Ovary (tissue), 9 donors: ENCODE data around the gene INTS2. TPM values are rescaled to one million over a fixed set of nuclear protein-coding genes. Genes with fewer than 3 reads are reported as not detected.

ENCODE experiments used
- DNase-seq, 5 donors: peaks; one replicate each; pipeline ENCODE4 v3.0.0-alpha.2; 2019 to 2020
- H3K27ac ChIP-seq, 2 donors: fragments of 200-600 bp; one replicate each; pipeline versions ENCODE4 v1.5.1 to v1.8.0; 2019 to 2022
- H3K27me3 ChIP-seq: fragments of 200-600 bp; one replicate; pipeline ENCODE4 v1.8.0; 2022
- H3K36me3 ChIP-seq: fragments of 200-600 bp; sonication (generic); one replicate; pipeline ENCODE4 v1.5.1; 2019
- H3K4me1 ChIP-seq: one replicate; pipeline ENCODE4 v1.8.1; 2013; ENCODE audit warnings: mild to moderate bottlenecking, moderate library complexity; ENCODE audit not compliant: insufficient read depth
- H3K4me3 ChIP-seq: fragments of 200-600 bp; sonication (generic); one replicate; pipeline ENCODE4 v1.5.1; 2017
- H3K9me3 ChIP-seq, 2 donors: fragments of 200-600 bp in 1 of 2; sonication (generic) in 1 of 2; one replicate each; pipeline versions ENCODE4 v1.5.1 to v1.8.1; 2013 to 2019; ENCODE audit warnings: mild to moderate bottlenecking in 1 of 2, moderate library complexity in 1 of 2
- EP300 ChIP-seq: sonication (generic); formaldehyde crosslinking; IDR thresholded peaks from one replicate; pipeline ENCODE4 v1.6.1; 2017; ENCODE audit warnings: antibody characterized with exemption
- POLR2A ChIP-seq: fragments of 450-650 bp; IDR thresholded peaks from one replicate; pipeline ENCODE4 v1.6.1; 2017; ENCODE audit warnings: antibody characterized with exemption, mild to moderate bottlenecking, moderate library complexity
- WGBS, 3 donors: extraction: QIAGEN DNeasy Blood & Tissue Kit in 1 of 3; methylation state at CpG; one replicate each; pipeline versions ENCODE4 v1.1.5 to v1.1.7; 2013 to 2017; 5-methylcytosine and 5-hydroxymethylcytosine counted together
- intact Hi-C, 4 donors: fragments of 100-400 bp; cut with DNase I; formaldehyde crosslinking; loops; one replicate each; pipeline versions ENCODE4 v1.11.0 to v1.15.1; 2022 to 2023
- polyA plus RNA-seq, 2 donors: library from polyadenylated mRNA; stranded (reverse); fragments of 200-250 nt in 1 of 2; fragments of 350-450 nt in 1 of 2; fragmentation: Illumina TruSeq in 1 of 2; extraction: RNeasy Lipid Tissue Mini Kit (QIAGEN cat#74804) in 1 of 2; gene quantifications; one replicate each; pipeline ENCODE4 v1.2.3, GENCODE V29; 2013 to 2014
- total RNA-seq, 7 donors: library from RNA; depleted of rRNA in 2 of 7; stranded (reverse); fragments of >200 nt in 2 of 7; fragmentation: NEBNext Ultra II Directional in 3 of 7; extraction: Animal tissue kit (Norgen Biotek cat#: 25700) in 3 of 7; gene quantifications; one replicate each; pipeline versions ENCODE4 v1.1.0 to v1.2.4, GENCODE V29; 2016 to 2023
- TF ChIP-seq, protein P1 (sequence below), 3 donors: fragments of 450-650 bp in 2 of 3; fragments of 200-600 bp in 1 of 3; IDR thresholded peaks; one replicate each; pipeline versions ENCODE4 v1.5.1 to v1.8.0; 2016 to 2022; ENCODE audit warnings: antibody characterized with exemption in 3 of 3, mild to moderate bottlenecking in 1 of 3
- donor health status: DM: no; HTN: no; CAD: no; lungs with moderate emphysema.
- donor health status: DM: no; HTN: no; CAD: no.
- donor health status: Bipolar disorder and iron deficiency.
- donor health status: DM: yes; HTN: yes; CAD: no.
- donor health status: DM: no; HTN: no; CAD: no.
- donor health status: DM: yes; HTN: yes; CAD: no.

Gene INTS2
- total and polyA plus RNA-seq, 9 donors, result 2.3 to 11.0 (median 9.1) TPM

DNA sequence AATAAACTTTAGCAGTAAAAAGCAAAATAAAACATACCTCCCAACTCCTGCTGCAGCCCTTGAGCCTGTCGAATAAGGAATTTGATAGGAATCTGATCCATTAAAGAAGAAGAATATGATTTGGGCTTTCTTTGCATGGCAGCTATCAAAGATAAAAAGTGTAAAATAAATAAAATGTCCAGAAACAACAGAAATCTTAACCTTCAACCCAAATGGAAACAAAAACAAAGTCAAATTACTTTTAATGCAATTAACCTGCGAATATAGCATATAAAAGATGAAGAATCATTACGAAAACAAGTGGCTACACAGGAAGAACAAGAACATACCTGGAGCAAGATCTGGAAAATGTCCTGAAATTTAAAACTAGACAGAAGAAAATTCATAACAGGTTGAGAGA lies 42.9 kb downstream of the INTS2 start:
- no peak overlapping the region for H3K27ac ChIP-seq
- TF ChIP-seq, protein P1, sequence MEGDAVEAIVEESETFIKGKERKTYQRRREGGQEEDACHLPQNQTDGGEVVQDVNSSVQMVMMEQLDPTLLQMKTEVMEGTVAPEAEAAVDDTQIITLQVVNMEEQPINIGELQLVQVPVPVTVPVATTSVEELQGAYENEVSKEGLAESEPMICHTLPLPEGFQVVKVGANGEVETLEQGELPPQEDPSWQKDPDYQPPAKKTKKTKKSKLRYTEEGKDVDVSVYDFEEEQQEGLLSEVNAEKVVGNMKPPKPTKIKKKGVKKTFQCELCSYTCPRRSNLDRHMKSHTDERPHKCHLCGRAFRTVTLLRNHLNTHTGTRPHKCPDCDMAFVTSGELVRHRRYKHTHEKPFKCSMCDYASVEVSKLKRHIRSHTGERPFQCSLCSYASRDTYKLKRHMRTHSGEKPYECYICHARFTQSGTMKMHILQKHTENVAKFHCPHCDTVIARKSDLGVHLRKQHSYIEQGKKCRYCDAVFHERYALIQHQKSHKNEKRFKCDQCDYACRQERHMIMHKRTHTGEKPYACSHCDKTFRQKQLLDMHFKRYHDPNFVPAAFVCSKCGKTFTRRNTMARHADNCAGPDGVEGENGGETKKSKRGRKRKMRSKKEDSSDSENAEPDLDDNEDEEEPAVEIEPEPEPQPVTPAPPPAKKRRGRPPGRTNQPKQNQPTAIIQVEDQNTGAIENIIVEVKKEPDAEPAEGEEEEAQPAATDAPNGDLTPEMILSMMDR (IDR thresholded peaks at IDR 0.05), result no peak
- TF ChIP-seq EP300, result no peak
- TF ChIP-seq POLR2A, result no peak
- intact Hi-C loops, result no loop called here
- H3K27me3 ChIP-seq, result no peaks in the 10 kb centered on the region
- H3K4me1 ChIP-seq, result no peaks in the 10 kb centered on the region
- 82 to 90% (median 89%) methylated on average over 3 of the region's 3 CpGs for WGBS, 3 donors
- no peak for DNase-seq
- H3K36me3 ChIP-seq, result no peaks in the 10 kb centered on the region
- no peaks in the 10 kb centered on the region for H3K9me3 ChIP-seq
- no peak overlapping the region for H3K4me3 ChIP-seq

DNA sequence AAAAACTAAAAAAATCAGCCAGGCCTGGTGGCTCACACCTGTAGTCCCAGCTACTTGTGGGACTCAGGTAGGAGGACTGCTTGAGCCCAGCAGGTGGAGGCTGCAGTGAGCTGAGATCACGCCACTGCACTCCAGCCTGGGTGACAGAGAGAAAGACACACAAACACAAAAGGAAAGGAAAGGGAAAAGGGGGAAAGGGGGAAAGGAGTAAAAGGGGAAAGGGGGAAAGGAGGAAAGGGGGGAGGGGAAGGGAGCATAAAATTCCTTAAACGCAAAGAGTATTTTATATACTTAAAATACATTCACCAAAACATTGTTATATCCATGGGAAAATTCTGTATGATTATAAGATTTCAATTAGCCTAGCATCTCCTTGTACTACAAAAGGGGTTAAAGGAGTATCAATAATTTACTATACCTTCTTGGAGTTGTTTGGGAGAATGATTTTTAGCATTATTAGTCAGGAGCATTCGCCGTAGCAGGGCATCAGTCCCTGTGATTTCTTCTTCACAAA lies 47.1 kb downstream of the INTS2 start:
- H3K9me3 ChIP-seq, result no peaks in the 10 kb centered on the region
- 95 to 98% (median 96%) methylated on average over 4 of the region's 4 CpGs for WGBS, 3 donors
- DNase-seq, result no peak
- intact Hi-C loops, result no loop called here
- H3K36me3 ChIP-seq, result no peaks in the 10 kb centered on the region
- no peak overlapping the region for H3K4me3 ChIP-seq
- H3K27ac ChIP-seq, result no peak overlapping the region
- TF ChIP-seq POLR2A, result no peak
- TF ChIP-seq EP300, result no peak
- TF ChIP-seq, protein P1 (IDR thresholded peaks at IDR 0.05), result no peak
- no peaks in the 10 kb centered on the region for H3K27me3 ChIP-seq
- H3K4me1 ChIP-seq, result no peaks in the 10 kb centered on the region

DNA sequence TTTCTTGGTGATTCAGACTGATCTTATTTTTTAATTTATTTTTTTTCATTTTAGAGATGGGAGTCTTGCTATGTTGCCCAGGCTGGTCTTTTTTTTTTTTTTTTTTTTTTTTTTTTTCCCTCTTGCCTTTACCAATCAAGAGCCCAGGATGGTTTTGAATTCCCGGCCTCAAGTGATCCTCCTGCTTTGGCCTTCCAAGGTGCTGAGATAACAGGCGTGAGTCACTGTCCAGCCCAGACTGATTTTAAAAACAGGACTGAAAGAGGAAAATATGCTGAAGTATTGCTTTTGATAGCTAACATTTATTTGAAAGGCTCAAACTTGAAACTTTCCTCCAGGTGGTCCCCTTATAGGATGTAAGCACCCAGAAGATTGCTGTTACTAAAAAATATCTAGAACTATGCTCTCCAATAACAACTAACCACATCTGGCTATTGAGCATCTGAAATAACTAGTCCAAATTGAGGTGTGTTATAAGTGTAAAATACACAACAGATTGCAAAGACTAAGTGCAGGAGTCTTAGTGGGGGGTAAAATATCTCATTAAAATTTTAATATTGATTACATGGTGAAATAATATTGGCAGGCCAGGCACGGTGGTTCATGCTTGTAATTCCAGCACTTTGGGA lies 48.7 kb downstream of the INTS2 start:
- H3K4me3 ChIP-seq, result no peak overlapping the region
- intact Hi-C loops, result no loop called here
- DNase-seq, result no peak
- no peak overlapping the region for H3K27ac ChIP-seq
- WGBS, 3 donors, result 74 to 80% (median 76%) methylated on average over 3 of the region's 3 CpGs
- H3K9me3 ChIP-seq, result no peaks in the 10 kb centered on the region
- no peaks in the 10 kb centered on the region for H3K4me1 ChIP-seq
- no peaks in the 10 kb centered on the region for H3K36me3 ChIP-seq
- no peaks in the 10 kb centered on the region for H3K27me3 ChIP-seq
- TF ChIP-seq, protein P1 (IDR thresholded peaks at IDR 0.05), result no peak
- TF ChIP-seq EP300 (no peak), POLR2A (no peak)

DNA sequence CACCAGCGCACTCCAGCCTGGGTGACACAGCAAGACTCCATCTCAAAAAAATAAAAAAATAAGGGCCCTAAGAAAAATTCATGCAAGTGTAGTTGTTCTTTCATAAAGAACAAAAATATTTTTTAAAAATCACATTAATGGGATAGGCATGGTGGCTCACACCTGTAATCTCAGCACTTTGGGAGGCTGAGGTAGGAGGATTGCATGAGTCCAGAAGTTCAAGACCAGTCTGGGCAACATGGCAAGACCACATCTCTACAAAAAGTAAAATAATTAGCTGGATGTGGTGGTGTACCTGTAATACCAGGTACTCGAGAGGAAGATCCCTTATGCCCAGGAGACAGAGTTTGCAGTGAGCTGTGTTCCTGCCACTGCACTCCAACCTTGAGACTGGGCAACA lies 49.3 kb downstream of the INTS2 start:
- 70 to 98% (median 96%) methylated on average over 2 of the region's 2 CpGs for WGBS, 3 donors
- no peak for DNase-seq
- H3K9me3 ChIP-seq, result no peaks in the 10 kb centered on the region
- no peak overlapping the region for H3K27ac ChIP-seq
- H3K36me3 ChIP-seq, result no peaks in the 10 kb centered on the region
- H3K4me3 ChIP-seq, result no peak overlapping the region
- no peaks in the 10 kb centered on the region for H3K27me3 ChIP-seq
- intact Hi-C loops, result no loop called here
- TF ChIP-seq EP300, result no peak
- no peak for TF ChIP-seq POLR2A
- TF ChIP-seq, protein P1 (IDR thresholded peaks at IDR 0.05), result no peak
- no peaks in the 10 kb centered on the region for H3K4me1 ChIP-seq
